Stimulated activated naive CD8-positive, alpha-beta T cell treated with anti-CD3 and anti-CD28 coated beads, Interleukin-15, amount 100 ng/mL, for 72 hours (primary cell): ENCODE results near the gene HADH.
A peak's percentile ranks its signal among the peaks of the same experiment; 100 is the strongest.

Experiments used
- ATAC-seq: fragments of 150-1000 bp; cut with Tn5 transposase; 2 replicates; pipeline ENCODE4 v1.10.0; 2021; ENCODE audit warnings: mild to moderate bottlenecking, moderate library complexity
- DNase-seq, 2 donors: peaks; one replicate each; pipeline ENCODE4 v3.0.0; 2021 to 2022
- H3K27ac Mint-ChIP-seq, 2 donors: one replicate each; pipeline ENCODE4 v1.8.0; 2022; ENCODE audit warnings: mild to moderate bottlenecking in 2 of 2, mixed read lengths in 2 of 2, moderate library complexity in 2 of 2
- H3K27me3 Mint-ChIP-seq: one replicate; pipeline ENCODE4 v1.8.0; 2022; ENCODE audit warnings: mixed read lengths
- H3K4me1 Mint-ChIP-seq: one replicate; pipeline ENCODE4 v1.8.0; 2022; ENCODE audit warnings: mild to moderate bottlenecking, mixed read lengths
- H3K4me3 Mint-ChIP-seq, 2 donors: one replicate each; pipeline ENCODE4 v1.8.0; 2022; ENCODE audit warnings: mild to moderate bottlenecking in 2 of 2, mixed read lengths in 2 of 2, moderate library complexity in 1 of 2
- H3K9me3 Mint-ChIP-seq, 2 donors: one replicate each; pipeline ENCODE4 v1.8.0; 2022; ENCODE audit warnings: mixed read lengths in 2 of 2

HADH gene

GRCh38 chr4:107987916-107988762 is 1.6 kb upstream of the HADH start:
- Mint-ChIP-seq H3K27ac (no peak overlapping the region), H3K4me1 (peaks cover 42% of the 10 kb centered on the region), H3K9me3 (no peaks in the 10 kb centered on the region), H3K27me3 (no peaks in the 10 kb centered on the region), H3K4me3 (peak overlapping the region in 1 of 2 donors; percentile 53)
- no peak for DNase-seq
- no peak for ATAC-seq

DNA sequence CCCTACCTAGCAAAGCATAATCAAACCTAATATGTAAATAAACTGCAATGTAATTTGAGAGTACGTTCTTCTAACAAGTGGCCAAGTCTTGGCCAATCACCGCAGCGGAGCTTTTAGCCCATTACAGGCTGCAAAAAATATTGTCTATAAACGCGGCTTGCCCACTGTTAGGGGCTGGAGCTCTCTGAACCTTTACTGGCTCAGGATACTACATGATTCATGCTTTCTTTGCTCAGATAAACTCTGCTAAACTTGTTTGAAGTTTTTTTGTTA is 990 bp upstream of the HADH start:
- Mint-ChIP-seq H3K27ac (no peak overlapping the region), H3K9me3 (no peaks in the 10 kb centered on the region), H3K27me3 (no peaks in the 10 kb centered on the region), H3K4me1 (peaks cover 47% of the 10 kb centered on the region), H3K4me3 (peak overlapping the region in 1 of 2 donors; percentile 53)
- DNase-seq = no peak
- no peak for ATAC-seq

DNA sequence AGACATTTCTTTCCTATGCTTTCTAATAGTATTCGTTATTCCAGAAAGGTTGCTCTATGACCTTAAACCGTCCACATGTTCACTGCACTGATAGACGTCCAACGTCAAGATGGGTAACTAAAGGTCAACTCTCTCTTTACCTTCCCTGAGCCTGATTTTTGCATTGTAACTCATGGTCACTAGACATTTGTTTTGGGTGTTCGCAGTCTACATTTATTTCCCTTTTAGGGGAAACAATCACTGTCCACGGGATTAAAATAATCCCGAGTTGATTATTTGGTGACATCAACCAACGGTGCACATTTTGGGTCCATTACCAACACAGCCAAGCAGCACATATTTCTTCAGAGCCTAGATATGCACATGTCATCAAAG is 540 bp upstream of the HADH start:
- Mint-ChIP-seq H3K4me3 (peak overlapping the region; percentile 84 to 98), H3K27me3 (no peaks in the 10 kb centered on the region), H3K4me1 (peaks cover 52% of the 10 kb centered on the region), H3K9me3 (no peaks in the 10 kb centered on the region), H3K27ac (peak overlapping the region; percentile 69 to 92)
- DNase-seq (no peak), ATAC-seq (peak; percentile 4)

DNA sequence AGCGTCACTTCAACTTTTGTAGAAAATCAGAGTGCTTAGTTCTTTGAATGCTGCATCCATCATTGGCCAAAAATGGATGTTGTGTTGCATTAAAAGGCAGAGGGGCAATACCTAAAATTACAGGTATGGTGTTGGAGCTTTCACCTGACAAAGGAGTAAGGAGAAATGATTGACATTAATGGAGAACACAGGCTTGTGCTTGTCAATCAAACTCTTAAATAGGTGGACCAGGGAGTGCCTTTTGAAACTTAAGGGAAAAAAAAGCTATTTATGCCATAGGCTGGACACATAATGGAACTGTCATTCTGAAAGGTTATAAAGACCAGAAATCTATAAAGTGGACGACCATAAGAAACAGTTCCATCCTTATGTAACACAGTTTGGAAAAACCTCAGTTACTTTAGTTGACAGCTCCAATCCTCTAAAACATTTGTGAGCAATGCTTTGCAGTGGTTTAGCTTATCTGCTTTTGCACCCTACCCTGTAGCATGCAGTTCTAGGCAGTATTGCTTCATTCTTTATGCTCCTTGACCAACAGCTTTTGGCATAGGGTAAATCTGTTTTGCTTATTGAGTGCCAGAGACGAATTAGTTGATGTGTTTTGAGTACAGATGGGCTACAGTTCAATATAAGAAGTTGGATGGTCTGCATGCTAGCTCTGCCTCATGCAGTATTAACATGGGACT is 2.4 kb downstream of the HADH start:
- ATAC-seq (no peak), DNase-seq (no peak)
- Mint-ChIP-seq H3K27me3 (no peaks in the 10 kb centered on the region), H3K9me3 (no peaks in the 10 kb centered on the region), H3K4me1 (peaks cover 59% of the 10 kb centered on the region), H3K27ac (peak overlapping the region in 1 of 2 donors; percentile 64), H3K4me3 (peak overlapping the region in 1 of 2 donors; percentile 84)

DNA sequence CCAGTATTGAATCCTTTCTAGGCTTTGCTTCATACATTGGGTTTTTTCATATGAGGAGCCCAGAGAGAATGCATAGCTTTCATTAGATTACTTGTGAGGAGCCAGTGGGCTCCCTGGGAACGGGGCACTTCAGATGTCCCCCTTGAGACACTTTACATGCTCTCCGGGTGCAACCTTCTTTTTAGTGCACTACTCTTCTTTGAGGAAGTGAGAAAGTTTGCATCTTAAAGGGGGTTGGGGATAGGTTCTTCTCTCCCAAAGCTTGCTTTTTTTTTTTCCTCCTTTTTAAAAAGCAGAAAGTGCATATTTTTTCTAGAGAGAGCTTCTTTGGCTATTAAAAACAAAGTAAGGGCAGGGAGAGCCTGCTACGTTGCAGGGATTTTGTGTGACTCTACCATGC is 4.3 kb downstream of the HADH start:
- H3K27me3 Mint-ChIP-seq = no peaks in the 10 kb centered on the region
- H3K27ac Mint-ChIP-seq = no peak overlapping the region
- ATAC-seq = no peak
- peaks cover 57% of the 10 kb centered on the region for H3K4me1 Mint-ChIP-seq
- H3K4me3 Mint-ChIP-seq = peak overlapping the region in 1 of 2 donors; percentile 36
- no peaks in the 10 kb centered on the region for H3K9me3 Mint-ChIP-seq
- no peak for DNase-seq

DNA sequence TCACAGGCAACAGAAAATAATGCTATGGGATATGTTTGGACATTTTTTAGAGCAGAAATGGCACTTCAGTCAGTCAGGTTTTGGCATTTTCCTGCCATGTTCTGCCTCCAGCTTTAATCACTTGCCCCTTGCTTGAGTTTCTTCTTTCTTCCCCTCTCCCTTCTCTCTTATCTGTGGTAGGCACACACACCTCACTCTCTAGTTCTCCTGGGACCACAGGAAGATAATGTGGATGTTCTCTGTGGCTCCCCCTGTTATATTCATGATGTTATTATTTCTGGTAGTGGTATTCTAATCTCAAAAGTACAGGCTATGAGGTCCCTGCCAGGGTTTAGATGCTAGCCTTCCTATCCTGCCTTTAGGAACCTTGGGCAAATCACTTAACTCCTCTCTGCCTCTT is 5.2 kb downstream of the HADH start:
- ATAC-seq (no peak), DNase-seq (no peak)
- no peak overlapping the region for H3K4me3 Mint-ChIP-seq
- H3K27ac Mint-ChIP-seq = no peak overlapping the region
- H3K27me3 Mint-ChIP-seq = no peaks in the 10 kb centered on the region
- H3K9me3 Mint-ChIP-seq = no peaks in the 10 kb centered on the region
- peaks cover 62% of the 10 kb centered on the region for H3K4me1 Mint-ChIP-seq

DNA sequence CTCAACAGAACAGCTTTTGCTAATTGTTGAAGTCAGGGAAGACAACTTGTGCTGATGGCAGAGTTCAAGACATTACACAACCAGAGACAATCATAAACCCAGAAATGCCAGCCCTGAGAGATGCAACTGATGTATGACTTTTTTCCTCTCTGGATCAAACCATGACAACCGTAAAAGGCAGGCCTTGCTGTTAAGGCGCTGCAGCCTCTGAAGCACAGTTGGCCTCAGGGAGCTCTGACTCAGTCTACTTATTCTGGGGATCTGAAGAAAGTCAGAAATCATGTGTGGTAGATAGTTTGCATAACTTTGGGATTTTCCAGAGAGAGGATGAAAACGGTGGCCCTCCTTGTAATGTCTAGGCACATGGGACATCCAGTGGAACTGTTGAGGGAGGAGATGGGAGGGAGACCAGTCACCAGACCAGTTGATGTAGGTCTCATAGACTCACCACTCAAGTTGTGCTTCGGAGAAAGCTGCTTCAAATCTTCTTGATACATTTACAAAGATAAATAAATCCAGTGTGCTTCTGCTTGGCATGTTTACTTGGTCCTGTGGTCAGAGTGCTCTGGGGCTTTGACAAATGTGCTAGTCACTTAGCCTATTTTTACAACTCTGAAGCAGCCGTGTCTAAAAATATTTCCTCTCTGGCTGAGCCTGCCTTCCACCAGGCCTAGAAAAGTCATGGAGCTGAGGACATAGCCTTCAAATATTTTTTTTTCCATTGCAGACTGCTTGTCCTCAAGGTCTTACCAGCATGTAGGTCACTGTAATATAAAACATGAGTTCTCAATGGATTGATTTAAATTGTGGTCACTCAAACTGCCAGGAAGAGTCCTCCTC is 7.5 kb downstream of the HADH start:
- ATAC-seq (no peak), DNase-seq (no peak)
- no peaks in the 10 kb centered on the region for H3K27me3 Mint-ChIP-seq
- peaks cover 59% of the 10 kb centered on the region for H3K4me1 Mint-ChIP-seq
- no peak overlapping the region for H3K4me3 Mint-ChIP-seq
- peaks cover 0 to 10% of the 10 kb centered on the region in 2 donors for H3K9me3 Mint-ChIP-seq
- H3K27ac Mint-ChIP-seq = no peak overlapping the region

DNA sequence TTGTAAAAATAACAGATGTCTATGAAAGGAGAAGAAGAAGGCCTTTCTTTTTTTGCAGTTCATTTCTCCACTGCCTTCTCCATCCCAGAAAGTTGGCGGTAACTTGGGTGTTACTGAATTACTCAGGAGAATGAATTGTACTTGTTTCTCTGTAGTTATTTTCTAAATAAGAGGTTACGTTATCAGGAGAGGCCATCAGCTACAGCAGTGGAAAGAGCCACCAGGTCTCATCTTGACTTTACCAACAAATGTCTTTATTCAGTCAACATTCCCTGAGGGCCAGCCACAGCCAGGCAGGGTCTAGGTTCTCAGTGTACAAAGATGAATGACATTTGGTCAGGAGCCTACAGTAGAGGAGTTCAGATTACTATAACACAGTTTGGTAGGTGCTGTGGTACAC is 8.1 kb downstream of the HADH start:
- Mint-ChIP-seq H3K27ac (no peak overlapping the region), H3K4me3 (no peak overlapping the region), H3K27me3 (no peaks in the 10 kb centered on the region), H3K4me1 (peaks cover 58% of the 10 kb centered on the region), H3K9me3 (peaks cover 0 to 10% of the 10 kb centered on the region in 2 donors)
- ATAC-seq (no peak), DNase-seq (no peak)

GRCh38 chr4:107999932-108000539 is 10.3 kb downstream of the HADH start:
- Mint-ChIP-seq H3K4me1 (peaks cover 55% of the 10 kb centered on the region), H3K27me3 (no peaks in the 10 kb centered on the region), H3K4me3 (no peak overlapping the region), H3K9me3 (peaks cover 0 to 10% of the 10 kb centered on the region in 2 donors), H3K27ac (peak overlapping the region in 1 of 2 donors; percentile 80)
- no peak for ATAC-seq
- no peak for DNase-seq

DNA sequence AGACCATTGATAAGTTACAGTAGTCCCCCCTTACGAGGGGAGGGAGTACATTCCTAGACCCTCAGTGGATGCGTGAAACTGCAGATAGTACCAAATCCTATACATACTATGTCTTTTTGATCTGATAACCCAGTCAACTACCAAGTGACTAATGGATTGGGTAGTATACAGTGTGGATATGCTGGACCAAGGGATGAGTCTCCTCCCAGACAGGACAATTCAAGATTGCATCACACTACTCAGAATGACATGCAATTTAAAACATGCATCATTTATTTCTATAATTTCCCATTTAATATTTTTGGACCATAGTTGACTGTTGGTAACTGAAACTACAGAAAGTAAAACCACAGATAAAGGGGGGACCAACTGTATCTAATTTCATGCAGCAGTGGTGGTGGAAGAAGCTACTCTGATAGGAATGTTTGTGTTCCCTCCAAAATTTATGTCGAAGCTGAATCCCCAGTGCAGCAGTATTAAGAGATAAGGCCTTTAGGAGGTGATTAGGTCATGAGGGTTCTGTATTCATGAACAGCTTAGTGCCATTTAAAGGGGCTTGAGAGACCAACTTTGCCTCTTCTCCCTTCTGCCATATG is 11.9 kb downstream of the HADH start:
- H3K9me3 Mint-ChIP-seq = peaks cover 0 to 10% of the 10 kb centered on the region in 2 donors
- DNase-seq (no peak), ATAC-seq (no peak)
- no peaks in the 10 kb centered on the region for H3K27me3 Mint-ChIP-seq
- H3K27ac Mint-ChIP-seq = no peak overlapping the region
- peaks cover 65% of the 10 kb centered on the region for H3K4me1 Mint-ChIP-seq
- H3K4me3 Mint-ChIP-seq = no peak overlapping the region

- no peaks in the 10 kb centered on the region for H3K27me3 Mint-ChIP-seq
- ATAC-seq (peak; percentile 26), DNase-seq (no peak)
- peaks cover 58% of the 10 kb centered on the region for H3K4me1 Mint-ChIP-seq
- H3K9me3 Mint-ChIP-seq = peaks cover 0 to 10% of the 10 kb centered on the region in 2 donors
- no peak overlapping the region for H3K27ac Mint-ChIP-seq
- no peak overlapping the region for H3K4me3 Mint-ChIP-seq
Observed at GRCh38 chr4:108003982-108004515, 14.4 kb downstream of the HADH start.

DNA sequence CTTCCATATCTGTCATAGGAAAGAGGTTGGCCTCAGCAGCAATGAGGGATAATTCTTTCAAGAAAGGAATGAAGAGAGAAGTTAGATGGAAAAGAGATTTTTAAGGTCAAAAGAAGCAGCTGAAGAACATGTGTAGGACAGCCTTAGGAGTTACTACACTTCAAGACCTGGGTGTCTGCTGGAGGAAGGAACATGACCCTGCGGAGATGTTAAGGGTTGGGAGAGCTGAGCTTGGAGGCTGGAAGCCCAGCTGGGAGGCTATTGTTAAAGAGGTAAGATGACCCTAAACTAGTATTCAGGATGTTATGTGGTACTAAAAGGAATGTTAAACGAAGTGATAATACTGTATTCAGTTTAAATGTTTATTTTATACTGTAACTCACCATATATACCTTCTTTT is 15.0 kb downstream of the HADH start:
- DNase-seq = no peak

GRCh38 chr4:108005807-108006206 is 16.1 kb downstream of the HADH start:
- peaks cover 0 to 4% of the 10 kb centered on the region in 2 donors for H3K9me3 Mint-ChIP-seq
- DNase-seq = no peak
- H3K27ac Mint-ChIP-seq = no peak overlapping the region
- H3K27me3 Mint-ChIP-seq = no peaks in the 10 kb centered on the region
- ATAC-seq = peak; percentile 21
- peak overlapping the region in 1 of 2 donors; percentile 14 for H3K4me3 Mint-ChIP-seq
- peaks cover 47% of the 10 kb centered on the region for H3K4me1 Mint-ChIP-seq

More for the DNA sequence above, 15.0 kb downstream of the HADH start:
- no peak overlapping the region for H3K27ac Mint-ChIP-seq
- peaks cover 53% of the 10 kb centered on the region for H3K4me1 Mint-ChIP-seq
- ATAC-seq = no peak
- H3K9me3 Mint-ChIP-seq = peaks cover 0 to 10% of the 10 kb centered on the region in 2 donors
- H3K27me3 Mint-ChIP-seq = no peaks in the 10 kb centered on the region
- H3K4me3 Mint-ChIP-seq = no peak overlapping the region

GRCh38 chr4:108006361-108006760 is 16.7 kb downstream of the HADH start:
- H3K9me3 Mint-ChIP-seq = no peaks in the 10 kb centered on the region
- ATAC-seq (peak; percentile 85), DNase-seq (no peak)
- H3K4me3 Mint-ChIP-seq = no peak overlapping the region
- H3K27ac Mint-ChIP-seq = no peak overlapping the region
- no peaks in the 10 kb centered on the region for H3K27me3 Mint-ChIP-seq
- peaks cover 43% of the 10 kb centered on the region for H3K4me1 Mint-ChIP-seq

DNA sequence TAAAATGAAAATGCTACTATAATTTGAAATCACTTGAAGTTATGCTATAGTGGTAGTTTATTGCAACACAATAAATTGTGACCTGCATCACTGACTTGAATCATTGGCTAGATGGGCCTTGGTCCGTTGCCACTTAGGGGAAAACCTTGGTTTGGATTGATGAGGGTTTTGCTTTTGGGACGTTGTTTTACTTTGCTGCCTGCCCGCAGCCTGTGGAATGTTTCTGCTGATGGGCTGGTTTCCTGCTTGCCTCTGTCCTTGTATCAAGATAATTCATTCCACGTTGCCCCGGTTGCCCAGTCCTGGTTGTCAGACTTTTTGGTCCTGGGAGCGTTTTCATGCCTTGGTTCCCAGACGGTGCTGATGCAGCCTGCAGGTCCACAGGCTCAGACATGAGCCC is 18.3 kb downstream of the HADH start:
- Mint-ChIP-seq H3K4me3 (no peak overlapping the region), H3K4me1 (peaks cover 37% of the 10 kb centered on the region), H3K27me3 (no peaks in the 10 kb centered on the region), H3K27ac (no peak overlapping the region), H3K9me3 (no peaks in the 10 kb centered on the region)
- no peak for DNase-seq
- no peak for ATAC-seq
